Gastroesophageal sphincter (tissue), 4 donors: ENCODE data around the gene STMN3. TPM values are rescaled to one million over a fixed set of nuclear protein-coding genes. Genes with fewer than 3 reads are reported as not detected.

Experiments
- ATAC-seq: fragments of 150-250 bp; one replicate; pipeline ENCODE4 v1.9.1; 2016; ENCODE audit warnings: mild to moderate bottlenecking, moderate library complexity
- H3K27ac ChIP-seq, 4 donors: fragments of 200-600 bp; sonication (generic) in 3 of 4; 1 replicate in 3 of 4; 2 replicates in 1 of 4; pipeline ENCODE4 v1.5.1; 2016 to 2019
- H3K27me3 ChIP-seq: fragments of 200-600 bp; sonication (generic); one replicate; pipeline ENCODE4 v1.5.1; 2019
- H3K36me3 ChIP-seq, 2 donors: fragments of 200-600 bp; sonication (generic); one replicate each; pipeline ENCODE4 v1.5.1; 2019; ENCODE audit warnings: control low read depth in 1 of 2
- H3K4me1 ChIP-seq, 3 donors: fragments of 200-600 bp; sonication (generic); 1 replicate in 2 of 3; 2 replicates in 1 of 3; pipeline ENCODE4 v1.5.1; 2016 to 2019; ENCODE audit warnings: control low read depth in 2 of 3
- H3K4me3 ChIP-seq, 2 donors: fragments of 200-600 bp; sonication (generic); one replicate each; pipeline ENCODE4 v1.5.1; 2019; ENCODE audit warnings: mild to moderate bottlenecking in 1 of 2, moderate library complexity in 1 of 2
- H3K9me3 ChIP-seq, 3 donors: fragments of 200-600 bp; sonication (generic); one replicate each; pipeline ENCODE4 v1.5.1; 2017 to 2019; ENCODE audit warnings: control low read depth in 2 of 3
- EP300 ChIP-seq: sonication (generic); formaldehyde crosslinking; IDR thresholded peaks from one replicate; pipeline ENCODE4 v1.6.1; 2017; ENCODE audit warnings: antibody characterized with exemption, mild to moderate bottlenecking
- POLR2A ChIP-seq, 2 donors: fragments of 450-650 bp; IDR thresholded peaks; one replicate each; pipeline ENCODE4 v1.6.1; 2017; ENCODE audit warnings: antibody characterized with exemption in 2 of 2, mild to moderate bottlenecking in 2 of 2, moderate library complexity in 1 of 2
- POLR2AphosphoS5 ChIP-seq: sonication (generic); formaldehyde crosslinking; IDR thresholded peaks from one replicate; pipeline ENCODE4 v1.6.1; 2017; ENCODE audit warnings: antibody characterized with exemption
- WGBS, 2 donors: methylation state at CpG; one replicate each; pipeline ENCODE4 v1.1.5; 2018; ENCODE audit warnings: low coverage in 1 of 2; 5-methylcytosine and 5-hydroxymethylcytosine counted together
- total RNA-seq, 4 donors: library from RNA; depleted of rRNA; stranded (reverse); fragments of >200 nt; gene quantifications; one replicate each; pipeline ENCODE4 v1.1.0, GENCODE V29; 2016
- TF ChIP-seq, protein P1 (sequence below), 4 experiments: fragments of 200-600 bp in 2 of 4; fragments of 450-650 bp in 2 of 4; sonication (generic) in 1 of 4; IDR thresholded peaks; one replicate each; pipeline ENCODE4 v1.5.1; 2017 to 2019; ENCODE audit warnings: antibody characterized with exemption in 4 of 4, mild to moderate bottlenecking in 2 of 4, moderate library complexity in 2 of 4

STMN3 gene
- total RNA-seq, 4 donors from 2014 or later = 13.7 to 31.6 (median 17.0) TPM

DNA sequence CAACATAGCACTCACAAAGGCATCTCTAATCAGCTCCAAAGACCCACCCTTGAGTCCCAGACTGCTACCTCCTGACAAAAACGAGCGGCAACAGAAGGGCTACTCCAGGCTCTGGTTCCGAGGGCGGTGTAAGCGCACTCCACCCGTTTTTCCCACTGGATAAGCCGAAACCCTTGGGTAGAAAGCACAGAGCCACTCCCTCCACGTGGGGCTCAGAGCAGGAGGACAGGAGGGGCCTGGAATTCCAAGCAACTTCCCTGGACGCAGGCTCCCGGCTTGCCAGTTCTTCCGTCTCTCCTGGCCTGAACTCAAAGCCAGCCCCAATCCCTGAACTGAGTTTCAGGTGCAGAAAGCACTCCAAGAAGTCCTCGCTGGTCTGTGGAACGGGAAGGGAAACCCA, 33.7 kb downstream of the STMN3 start:
- no peaks in the 10 kb centered on the region for H3K9me3 ChIP-seq
- peaks cover 0 to 51% of the 10 kb centered on the region in 2 donors for H3K36me3 ChIP-seq
- ATAC-seq = no peak
- WGBS, 2 donors = 86 to 90% methylated on average over 4 to 7 of the region's 13 CpGs
- no peak overlapping the region for H3K4me3 ChIP-seq
- TF ChIP-seq POLR2A (IDR thresholded peaks at IDR 0.05) (no peak), EP300 (no peak)
- TF ChIP-seq, protein P1, sequence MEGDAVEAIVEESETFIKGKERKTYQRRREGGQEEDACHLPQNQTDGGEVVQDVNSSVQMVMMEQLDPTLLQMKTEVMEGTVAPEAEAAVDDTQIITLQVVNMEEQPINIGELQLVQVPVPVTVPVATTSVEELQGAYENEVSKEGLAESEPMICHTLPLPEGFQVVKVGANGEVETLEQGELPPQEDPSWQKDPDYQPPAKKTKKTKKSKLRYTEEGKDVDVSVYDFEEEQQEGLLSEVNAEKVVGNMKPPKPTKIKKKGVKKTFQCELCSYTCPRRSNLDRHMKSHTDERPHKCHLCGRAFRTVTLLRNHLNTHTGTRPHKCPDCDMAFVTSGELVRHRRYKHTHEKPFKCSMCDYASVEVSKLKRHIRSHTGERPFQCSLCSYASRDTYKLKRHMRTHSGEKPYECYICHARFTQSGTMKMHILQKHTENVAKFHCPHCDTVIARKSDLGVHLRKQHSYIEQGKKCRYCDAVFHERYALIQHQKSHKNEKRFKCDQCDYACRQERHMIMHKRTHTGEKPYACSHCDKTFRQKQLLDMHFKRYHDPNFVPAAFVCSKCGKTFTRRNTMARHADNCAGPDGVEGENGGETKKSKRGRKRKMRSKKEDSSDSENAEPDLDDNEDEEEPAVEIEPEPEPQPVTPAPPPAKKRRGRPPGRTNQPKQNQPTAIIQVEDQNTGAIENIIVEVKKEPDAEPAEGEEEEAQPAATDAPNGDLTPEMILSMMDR (IDR thresholded peaks at IDR 0.05) = no peak
- H3K27ac ChIP-seq = no peak overlapping the region
- no peaks in the 10 kb centered on the region for H3K27me3 ChIP-seq
- peaks cover 0 to 2% (median 0%) of the 10 kb centered on the region in 3 donors for H3K4me1 ChIP-seq

DNA sequence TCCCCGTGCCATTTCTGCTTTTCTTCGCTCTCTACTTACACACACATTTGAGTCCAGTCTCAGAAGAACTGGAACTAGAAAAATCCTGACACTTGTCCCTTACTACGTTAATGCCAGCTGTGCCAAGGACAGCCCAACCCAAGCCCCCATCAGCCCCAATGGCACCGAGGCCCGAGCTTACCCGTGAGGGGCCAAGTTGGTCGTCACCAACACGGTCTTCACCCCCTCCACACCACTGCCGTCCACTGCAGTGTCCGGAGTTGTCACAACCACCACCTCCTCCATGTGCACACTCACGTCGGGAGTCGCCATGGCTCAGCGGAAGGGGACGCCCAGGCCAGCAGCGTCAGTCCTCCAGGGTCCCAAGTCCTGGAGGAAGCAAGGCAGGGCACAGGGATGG, 34.1 kb downstream of the STMN3 start:
- Histone ChIP-seq H3K36me3 (peaks cover 0 to 51% of the 10 kb centered on the region in 2 donors), H3K4me3 (no peak overlapping the region), H3K27me3 (no peaks in the 10 kb centered on the region), H3K27ac (no peak overlapping the region), H3K4me1 (no peaks in the 10 kb centered on the region), H3K9me3 (no peaks in the 10 kb centered on the region)
- WGBS, 2 donors = 80 to 100% methylated on average over 1 to 2 of the region's 16 CpGs
- TF ChIP-seq POLR2A (IDR thresholded peaks at IDR 0.05) (no peak), EP300 (no peak), POLR2AphosphoS5 (no peak)
- TF ChIP-seq, protein P1 (IDR thresholded peaks at IDR 0.05) = no peak
- no peak for ATAC-seq

DNA sequence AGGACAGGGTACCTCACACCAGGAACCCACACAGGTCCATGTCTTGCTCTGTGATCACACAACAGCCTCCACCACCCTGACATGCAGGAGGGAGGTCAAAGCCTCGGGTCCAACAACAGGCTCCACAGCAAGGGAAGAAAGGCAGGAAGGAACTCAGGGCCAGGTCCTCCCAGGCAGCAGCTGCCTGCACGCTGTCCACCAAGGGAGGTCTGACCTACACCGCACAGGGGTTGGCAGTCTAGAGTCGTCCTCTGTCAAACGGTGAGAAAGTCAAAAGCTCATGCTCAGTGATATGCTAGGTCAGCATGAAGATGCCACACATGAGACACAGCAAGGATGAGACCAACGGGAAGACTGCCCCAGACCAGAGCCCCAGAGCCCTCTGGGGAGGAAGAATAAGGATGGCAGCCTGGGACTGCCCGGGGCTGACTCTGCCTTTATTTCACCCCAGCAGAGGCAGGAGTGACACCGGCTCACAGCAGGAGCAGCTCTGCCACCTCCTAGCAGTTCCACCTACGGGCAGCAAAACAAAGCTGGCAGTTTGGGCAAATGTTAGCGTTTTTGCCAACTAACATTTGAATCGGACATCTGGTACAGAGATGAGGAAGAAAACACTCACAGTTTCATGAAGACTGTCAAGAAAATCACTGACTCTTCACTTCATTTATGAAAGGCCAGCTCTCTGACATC, 34.8 kb downstream of the STMN3 start:
- peaks cover 0 to 55% of the 10 kb centered on the region in 2 donors for H3K36me3 ChIP-seq
- no peaks in the 10 kb centered on the region for H3K4me1 ChIP-seq
- no peak overlapping the region for H3K4me3 ChIP-seq
- H3K27ac ChIP-seq = no peak overlapping the region
- ATAC-seq = no peak
- no peak for TF ChIP-seq POLR2A (IDR thresholded peaks at IDR 0.05)
- TF ChIP-seq, protein P1 (IDR thresholded peaks at IDR 0.05) = no peak
- TF ChIP-seq POLR2AphosphoS5 = no peak
- no peak for TF ChIP-seq EP300
- 84 to 90% methylated on average over 2 to 6 of the region's 11 CpGs for WGBS, 2 donors
- no peaks in the 10 kb centered on the region for H3K9me3 ChIP-seq
- no peaks in the 10 kb centered on the region for H3K27me3 ChIP-seq

DNA sequence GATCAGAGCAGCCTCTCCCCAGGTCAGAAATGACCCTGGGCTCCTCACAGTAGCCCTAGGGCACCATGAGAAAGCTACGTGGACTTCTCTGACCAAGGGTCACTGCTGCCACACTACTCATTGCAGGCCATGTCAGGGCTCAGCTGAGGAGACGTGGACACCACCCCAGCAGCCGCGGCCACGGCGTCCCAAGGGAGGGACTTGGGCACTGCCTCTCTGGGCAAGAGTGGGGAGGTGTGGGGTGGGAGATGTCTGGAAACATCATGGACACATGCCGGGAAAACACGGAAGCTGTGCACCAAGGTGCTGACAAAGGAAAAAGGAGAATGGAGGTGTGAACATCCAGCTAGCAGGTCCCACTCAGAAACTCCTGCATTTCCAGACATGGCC, 35.4 kb downstream of the STMN3 start:
- Histone ChIP-seq H3K9me3 (no peaks in the 10 kb centered on the region), H3K27ac (no peak overlapping the region), H3K4me1 (no peaks in the 10 kb centered on the region), H3K27me3 (no peaks in the 10 kb centered on the region), H3K36me3 (peaks cover 0 to 58% of the 10 kb centered on the region in 2 donors), H3K4me3 (no peak overlapping the region)
- 100% methylated on average over 1 of the region's 8 CpGs; no CpG with 5 or more reads in 1 of the 2 donors for WGBS, 2 donors
- ATAC-seq = no peak
- no peak for TF ChIP-seq EP300
- TF ChIP-seq, protein P1 (IDR thresholded peaks at IDR 0.05) = no peak
- no peak for TF ChIP-seq POLR2AphosphoS5
- no peak for TF ChIP-seq POLR2A (IDR thresholded peaks at IDR 0.05)

DNA sequence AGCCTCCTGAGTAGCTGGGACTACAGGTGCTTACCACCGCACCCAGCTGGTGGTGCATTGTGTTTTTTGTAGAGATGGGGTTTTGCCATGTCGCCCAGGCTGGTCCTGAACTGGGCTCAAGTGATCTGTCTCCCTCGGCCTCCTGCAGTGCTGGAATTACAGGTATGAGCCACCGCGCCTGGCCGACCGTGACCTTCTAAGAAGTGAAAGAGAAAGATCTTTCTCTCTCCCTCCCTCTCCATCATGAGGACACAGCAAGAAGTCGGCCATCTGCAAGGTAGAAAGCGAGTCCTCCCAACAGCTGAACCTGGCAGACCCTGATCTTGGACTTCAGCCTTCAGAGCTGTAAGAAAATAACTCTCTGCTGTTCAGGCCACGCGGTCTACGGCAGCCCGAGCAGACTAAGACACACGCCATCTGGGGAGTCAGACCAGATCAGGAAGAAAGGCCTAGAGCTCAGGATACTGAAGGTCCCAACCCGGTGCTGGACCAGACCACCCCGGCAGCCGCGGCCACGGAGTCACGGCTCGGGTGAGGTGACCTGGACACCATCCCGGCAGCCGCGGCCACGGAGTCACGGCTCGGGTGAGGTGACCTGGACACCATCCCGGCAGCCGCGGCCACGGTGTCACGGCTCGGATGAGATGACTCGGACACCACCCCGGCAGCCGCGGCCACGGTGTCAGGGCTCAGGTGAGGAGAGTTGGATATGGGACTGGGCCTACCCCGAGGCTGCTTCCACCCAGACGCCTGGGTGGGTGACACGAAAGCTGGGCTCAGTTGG, 35.9 kb downstream of the STMN3 start:
- ATAC-seq = no peak
- WGBS, 2 donors = 94 to 100% methylated on average over 2 to 6 of the region's 41 CpGs
- Histone ChIP-seq H3K36me3 (peaks cover 0 to 59% of the 10 kb centered on the region in 2 donors), H3K9me3 (no peaks in the 10 kb centered on the region), H3K27me3 (no peaks in the 10 kb centered on the region), H3K4me3 (no peak overlapping the region), H3K4me1 (no peaks in the 10 kb centered on the region), H3K27ac (no peak overlapping the region)
- TF ChIP-seq, protein P1 (IDR thresholded peaks at IDR 0.05) = no peak
- TF ChIP-seq POLR2AphosphoS5 (no peak), POLR2A (IDR thresholded peaks at IDR 0.05) (no peak), EP300 (no peak)
